ENCODE measurements around the gene CRB2.

CRB2 gene

GRCh38 chr9:123321616-123322272, 34.3 kb upstream of the CRB2 start:
- H3K9ac ChIP-seq (ENCODE audit: low read depth, low read length) = peak overlapping the region; percentile 44; the same call in 1 of the 2 replicates
- peaks cover 3% of the 10 kb centered on the region for H3K27me3 ChIP-seq (ENCODE audit: insufficient read depth, low read length, poor library complexity)
- no peaks in the 10 kb centered on the region for H3K36me3 ChIP-seq (ENCODE audit: insufficient read depth, low read length)
- peak overlapping the region; percentile 77 for H2AFZ ChIP-seq (ENCODE audit: low read depth, low read length)
- H3K4me2 ChIP-seq (ENCODE audit: insufficient read depth, low read length) = peak overlapping the region; percentile 58
- no peak for ATAC-seq (ENCODE audit: insufficient read depth, low read depth)
- H3K27ac ChIP-seq (ENCODE audit: low read length) = peak overlapping the region; percentile 70
- TF ChIP-seq CTCF (IDR thresholded peaks at IDR 0.05; ENCODE audit: borderline replicate concordance, extremely low read depth, low read length, poor library complexity, severe bottlenecking) (no peak), EZH2 (IDR thresholded peaks at IDR 0.05; ENCODE audit: borderline replicate concordance, low read depth, low read length, severe bottlenecking) (no peak)
- H3K79me2 ChIP-seq (ENCODE audit: insufficient read depth, low read length) = no peaks in the 10 kb centered on the region
- no peaks in the 10 kb centered on the region for H3K9me3 ChIP-seq (ENCODE audit: insufficient read depth, low read length, severe bottlenecking)
- H3K4me3 ChIP-seq (ENCODE audit: low read depth in 1 of 2, low read length in 2 of 2) = peak overlapping the region in 1 of 2 experiments; percentile 24; a peak in 1 of 4 replicates
- no peak for DNase-seq
- peaks cover 18% of the 10 kb centered on the region for H3K4me1 ChIP-seq (ENCODE audit: insufficient read depth, low read length)
- H4K20me1 ChIP-seq (ENCODE audit: insufficient read depth, low read length) = no peaks in the 10 kb centered on the region

- H3K27me3 ChIP-seq (ENCODE audit: insufficient read depth, low read length, poor library complexity) = peaks cover 3% of the 10 kb centered on the region
- peak overlapping the region; percentile 44 for H3K9ac ChIP-seq (ENCODE audit: low read depth, low read length)
- peak overlapping the region; percentile 70 for H3K27ac ChIP-seq (ENCODE audit: low read length)
- H3K4me1 ChIP-seq (ENCODE audit: insufficient read depth, low read length) = peaks cover 18% of the 10 kb centered on the region
- no peaks in the 10 kb centered on the region for H3K79me2 ChIP-seq (ENCODE audit: insufficient read depth, low read length)
- ATAC-seq (ENCODE audit: insufficient read depth, low read depth) (peak; percentile 90), DNase-seq (peak; percentile 75)
- no peaks in the 10 kb centered on the region for H3K36me3 ChIP-seq (ENCODE audit: insufficient read depth, low read length)
- TF ChIP-seq EZH2 (IDR thresholded peaks at IDR 0.05; ENCODE audit: borderline replicate concordance, low read depth, low read length, severe bottlenecking) (no peak), CTCF (IDR thresholded peaks at IDR 0.05; ENCODE audit: borderline replicate concordance, extremely low read depth, low read length, poor library complexity, severe bottlenecking) (no peak)
- peak overlapping the region in 1 of 2 experiments; percentile 24; a peak in 2 of 4 replicates for H3K4me3 ChIP-seq (ENCODE audit: low read depth in 1 of 2, low read length in 2 of 2)
- peak overlapping the region; percentile 58 for H3K4me2 ChIP-seq (ENCODE audit: insufficient read depth, low read length)
- no peaks in the 10 kb centered on the region for H3K9me3 ChIP-seq (ENCODE audit: insufficient read depth, low read length, severe bottlenecking)
- H4K20me1 ChIP-seq (ENCODE audit: insufficient read depth, low read length) = no peaks in the 10 kb centered on the region
- H2AFZ ChIP-seq (ENCODE audit: low read depth, low read length) = peak overlapping the region; percentile 77
Measured at GRCh38 chr9:123322273-123323195, 33.5 kb upstream of the CRB2 start.

- Histone ChIP-seq H3K4me1 (ENCODE audit: insufficient read depth, low read length) (peaks cover 18% of the 10 kb centered on the region), H3K9me3 (ENCODE audit: insufficient read depth, low read length, severe bottlenecking) (no peaks in the 10 kb centered on the region), H3K79me2 (ENCODE audit: insufficient read depth, low read length) (no peaks in the 10 kb centered on the region), H3K36me3 (ENCODE audit: insufficient read depth, low read length) (no peaks in the 10 kb centered on the region), H4K20me1 (ENCODE audit: insufficient read depth, low read length) (no peaks in the 10 kb centered on the region), H2AFZ (ENCODE audit: low read depth, low read length) (peak overlapping the region; percentile 77), H3K9ac (ENCODE audit: low read depth, low read length) (peak overlapping the region; percentile 44), H3K4me2 (ENCODE audit: insufficient read depth, low read length) (peak overlapping the region; percentile 58; the same call in 1 of the 2 replicates), H3K27ac (ENCODE audit: low read length) (peak overlapping the region; percentile 70), H3K4me3 (ENCODE audit: low read depth in 1 of 2, low read length in 2 of 2) (peak overlapping the region in 1 of 2 experiments; percentile 23; a peak in 1 of 4 replicates), H3K27me3 (ENCODE audit: insufficient read depth, low read length, poor library complexity) (peaks cover 3% of the 10 kb centered on the region)
- DNase-seq (no peak), ATAC-seq (ENCODE audit: insufficient read depth, low read depth) (no peak)
- TF ChIP-seq CTCF (IDR thresholded peaks at IDR 0.05; ENCODE audit: borderline replicate concordance, extremely low read depth, low read length, poor library complexity, severe bottlenecking) = no peak
- no peak for TF ChIP-seq EZH2 (IDR thresholded peaks at IDR 0.05; ENCODE audit: borderline replicate concordance, low read depth, low read length, severe bottlenecking)
Measured at GRCh38 chr9:123323196-123324013, 32.6 kb upstream of the CRB2 start.
